HCT116 (cell line): Measurements from ENCODE around the gene OPRL1.

Experiments used
- CBX3 ChIP-seq: IDR thresholded peaks from 2 replicates; pipeline ENCODE4 v1.6.1; 2012; ENCODE audit warnings: low read depth
- EGR1 ChIP-seq: IDR thresholded peaks from 2 replicates; pipeline ENCODE4 v1.6.1; 2012; ENCODE audit warnings: low read depth
- ELF1 ChIP-seq: IDR thresholded peaks from 2 replicates; pipeline ENCODE4 v1.6.1; 2012; ENCODE audit warnings: low read depth, borderline replicate concordance
- EZH2 ChIP-seq: fragments of 200-600 bp; sonication (generic); IDR thresholded peaks from 2 replicates; pipeline ENCODE4 v1.6.1; 2017; ENCODE audit warnings: antibody characterized with exemption, mixed run types
- POLR2A ChIP-seq: IDR thresholded peaks from 2 replicates; pipeline ENCODE4 v1.7.0; 2011; ENCODE audit warnings: borderline replicate concordance; ENCODE audit not compliant: insufficient read depth, insufficient read length; ENCODE audit errors: extremely low read depth
- RAD21 ChIP-seq: IDR thresholded peaks from 2 replicates; pipeline ENCODE4 v1.6.1; 2012; ENCODE audit warnings: low read depth, mild to moderate bottlenecking
- SRF ChIP-seq: IDR thresholded peaks from 2 replicates; pipeline ENCODE4 v1.6.1; 2012; ENCODE audit warnings: low read depth
- ZFX ChIP-seq: fragments of 450-650 bp; IDR thresholded peaks from 2 replicates; pipeline ENCODE4 v1.6.1; 2017
- TF ChIP-seq, protein P1 (sequence below), 3 experiments: fragments of 200-600 bp in 1 of 3; sonication (generic) in 1 of 3; IDR thresholded peaks in 2 of 3; conservative IDR thresholded peaks in 1 of 3; 2 replicates each; pipeline ENCODE4 v1.5.1; 2012 to 2017; ENCODE audit warnings: low read depth in 2 of 3, low read length in 2 of 3, antibody characterized with exemption in 1 of 3, borderline replicate concordance in 1 of 3, control low read depth in 1 of 3, mild to moderate bottlenecking in 1 of 3, mixed read lengths in 1 of 3, mixed run types in 1 of 3, moderate library complexity in 1 of 3; ENCODE audit not compliant: insufficient read depth in 1 of 3

DNA sequence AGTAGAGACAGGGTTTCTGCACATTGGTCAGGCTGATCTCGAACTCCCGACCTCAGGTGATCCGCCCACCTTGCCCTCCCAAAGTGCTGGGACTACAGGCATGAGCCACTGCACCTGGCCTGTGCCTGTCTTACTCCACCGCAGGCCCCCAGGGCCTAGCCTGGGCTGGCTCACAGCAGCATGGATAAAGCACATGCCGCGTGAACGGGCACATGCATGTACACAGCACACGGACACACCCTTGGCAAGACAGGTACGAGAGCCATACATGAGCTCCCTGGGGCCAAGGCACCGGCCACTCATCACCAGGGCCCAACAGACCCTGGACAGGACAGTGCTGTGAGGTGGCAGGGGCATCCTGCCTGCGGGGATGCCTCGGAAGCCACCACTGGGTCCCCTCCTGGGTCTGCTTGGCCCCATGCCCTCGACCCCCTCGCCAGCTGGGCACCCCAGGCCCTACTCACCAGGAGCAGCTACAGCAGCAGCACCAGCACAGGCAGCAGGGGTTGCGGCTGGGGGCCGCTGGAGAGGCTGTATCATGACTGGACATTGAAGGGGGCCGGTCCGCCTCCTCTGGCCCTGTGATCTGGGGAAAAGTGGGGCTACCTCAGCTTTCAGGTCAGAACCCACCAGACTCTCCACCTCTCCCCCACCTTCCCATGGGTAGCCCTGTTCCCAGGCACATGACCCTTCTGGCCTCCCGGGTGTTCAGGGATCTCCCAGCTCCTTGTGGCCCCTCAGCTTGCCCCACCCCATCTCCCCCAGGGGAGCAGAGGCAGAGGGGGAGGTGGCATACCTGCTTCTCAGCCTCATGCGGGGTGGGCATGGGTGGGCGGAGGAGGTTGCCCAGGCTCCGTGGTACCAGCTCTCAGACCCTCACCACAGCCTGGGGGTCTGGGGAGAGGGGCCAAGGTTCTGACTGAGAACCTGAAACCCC is 3.6 kb upstream of the OPRL1 start:
- TF ChIP-seq, protein P1, sequence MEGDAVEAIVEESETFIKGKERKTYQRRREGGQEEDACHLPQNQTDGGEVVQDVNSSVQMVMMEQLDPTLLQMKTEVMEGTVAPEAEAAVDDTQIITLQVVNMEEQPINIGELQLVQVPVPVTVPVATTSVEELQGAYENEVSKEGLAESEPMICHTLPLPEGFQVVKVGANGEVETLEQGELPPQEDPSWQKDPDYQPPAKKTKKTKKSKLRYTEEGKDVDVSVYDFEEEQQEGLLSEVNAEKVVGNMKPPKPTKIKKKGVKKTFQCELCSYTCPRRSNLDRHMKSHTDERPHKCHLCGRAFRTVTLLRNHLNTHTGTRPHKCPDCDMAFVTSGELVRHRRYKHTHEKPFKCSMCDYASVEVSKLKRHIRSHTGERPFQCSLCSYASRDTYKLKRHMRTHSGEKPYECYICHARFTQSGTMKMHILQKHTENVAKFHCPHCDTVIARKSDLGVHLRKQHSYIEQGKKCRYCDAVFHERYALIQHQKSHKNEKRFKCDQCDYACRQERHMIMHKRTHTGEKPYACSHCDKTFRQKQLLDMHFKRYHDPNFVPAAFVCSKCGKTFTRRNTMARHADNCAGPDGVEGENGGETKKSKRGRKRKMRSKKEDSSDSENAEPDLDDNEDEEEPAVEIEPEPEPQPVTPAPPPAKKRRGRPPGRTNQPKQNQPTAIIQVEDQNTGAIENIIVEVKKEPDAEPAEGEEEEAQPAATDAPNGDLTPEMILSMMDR (IDR thresholded peaks at IDR 0.05 in 2 of 3, conservative IDR thresholded peaks at IDR 0.05 in 1 of 3; ENCODE audit: borderline replicate concordance in 1 of 3, insufficient read depth in 1 of 3, low read depth in 2 of 3, low read length in 2 of 3) = no peak
- TF ChIP-seq RAD21 (no peak), ZFX (no peak), POLR2A (no peak), SRF (no peak), EGR1 (no peak), CBX3 (no peak), EZH2 (no peak), ELF1 (no peak)
